Esophagus muscularis mucosa (tissue), 4 donors: ENCODE data around the gene PCNX2.

Source experiments
- CTCF ChIP-seq, 3 experiments: fragments of 200-600 bp in 2 of 3; fragments of 450-650 bp in 1 of 3; sonication (generic) in 2 of 3; IDR thresholded peaks; one replicate each; pipeline ENCODE4 v1.5.1; 2017 to 2019; ENCODE audit warnings: antibody characterized with exemption in 3 of 3, mild to moderate bottlenecking in 2 of 3, moderate library complexity in 1 of 3
- EP300 ChIP-seq: sonication (generic); formaldehyde crosslinking; IDR thresholded peaks from one replicate; pipeline ENCODE4 v1.6.1; 2017; ENCODE audit warnings: antibody characterized with exemption
- POLR2A ChIP-seq: fragments of 450-650 bp; IDR thresholded peaks from one replicate; pipeline ENCODE4 v1.6.1; 2017; ENCODE audit warnings: antibody characterized with exemption, moderate library complexity, mild to moderate bottlenecking, low read depth

- TF ChIP-seq CTCF (IDR thresholded peaks at IDR 0.05) (no peak), EP300 (no peak), POLR2A (no peak)
Observed at GRCh38 chr1:233089251-233089650, 206.3 kb downstream of the PCNX2 start.
